22Rv1 (cell line): ENCODE data around the gene GGT6.

ENCODE experiments used
- CTCF ChIP-seq: fragments of 450-650 bp; IDR thresholded peaks from 2 replicates; pipeline ENCODE4 v1.5.1; 2017; ENCODE audit warnings: mild to moderate bottlenecking
- ZFX ChIP-seq: fragments of 450-650 bp; IDR thresholded peaks from 2 replicates; pipeline ENCODE4 v1.6.1; 2017; ENCODE audit warnings: antibody characterized with exemption, borderline replicate concordance

- TF ChIP-seq CTCF (no peak), ZFX (no peak)
These were observed 33.2 kb downstream of the GGT6 start for GRCh38 chr17:4527134-4527533.
